Endothelial cell of hepatic sinusoid (primary cell): ENCODE measurements around the gene SNX21.

Source experiments
- in situ Hi-C: cut with HindIII; loops from 2 replicates; pipeline ENCODE4 v1.10.0; 2017; ENCODE audit warnings: low sequenced_read_pairs

The SNX21 gene

DNA sequence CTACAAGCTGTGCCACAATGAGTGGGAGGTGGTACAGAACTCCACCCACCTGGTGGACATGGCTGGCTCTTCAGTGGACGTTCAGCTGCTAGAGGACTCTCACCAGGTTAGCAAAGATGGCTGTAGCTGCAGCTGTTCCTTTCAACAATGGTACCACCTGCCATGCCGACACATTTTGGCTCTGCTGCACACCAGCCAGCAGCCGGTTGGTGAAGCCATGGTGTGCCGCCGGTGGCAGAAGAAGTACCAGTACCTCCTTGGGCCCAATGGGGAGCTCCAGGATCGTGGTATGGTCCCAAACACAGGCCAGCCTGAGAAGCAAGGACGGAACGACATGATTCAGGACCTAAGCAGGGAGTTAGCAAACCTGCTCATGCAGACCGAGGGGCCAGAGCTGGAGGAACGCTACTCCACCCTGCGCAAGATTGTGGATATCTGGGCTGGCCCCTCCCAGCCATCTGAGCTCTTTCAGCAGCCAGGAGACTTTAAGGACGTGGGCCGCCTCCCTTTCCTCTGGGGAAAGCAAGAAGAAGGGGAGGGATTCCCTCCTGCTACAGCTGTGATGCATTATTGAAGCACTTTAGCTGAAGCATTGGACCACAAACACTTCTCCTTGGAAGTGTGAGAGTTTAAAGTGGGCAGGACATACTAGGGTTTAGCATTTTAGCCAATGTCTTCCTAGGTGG, 44.6 kb downstream of the SNX21 start:
- in situ Hi-C loops, result no loop called here

DNA sequence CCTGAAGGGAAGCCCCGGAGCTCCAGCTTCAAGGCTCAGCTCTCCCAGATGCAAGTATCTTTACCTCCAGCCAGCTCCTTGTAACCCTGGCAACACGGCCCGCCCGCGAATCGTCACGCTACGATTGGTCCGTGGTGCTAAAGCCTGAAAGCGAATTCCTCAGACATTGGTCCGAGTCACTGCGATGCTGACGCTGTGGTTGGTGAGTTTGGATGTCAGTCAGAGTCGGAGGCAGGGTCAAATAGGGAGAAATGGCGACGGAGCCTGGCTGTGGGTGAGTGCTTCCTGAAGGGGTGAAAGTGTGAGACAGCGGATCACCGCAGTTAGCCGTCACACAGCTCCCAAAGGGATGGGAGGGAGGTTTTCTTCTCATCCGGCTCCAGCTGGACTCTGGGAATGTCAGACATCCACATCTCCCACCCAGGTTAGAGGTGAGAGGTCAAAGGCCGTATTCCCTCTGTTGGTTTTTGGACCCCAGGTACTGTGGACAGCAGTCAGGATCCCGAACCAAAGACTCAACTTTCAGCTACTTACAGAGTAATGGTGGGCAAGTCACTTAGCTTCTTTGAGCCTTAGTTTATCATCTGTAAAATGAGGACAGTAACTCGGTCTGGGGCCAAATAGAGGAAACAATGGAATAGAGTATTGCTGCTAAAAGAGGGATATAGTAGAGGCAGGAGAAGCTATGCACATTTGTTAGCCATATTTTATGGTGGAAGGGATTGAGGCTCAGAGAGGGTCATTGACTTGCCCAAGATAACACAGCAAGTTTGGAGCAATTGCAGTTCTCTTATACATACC, 47.6 kb downstream of the SNX21 start, which contains the start of gene ZSWIM1:
Gene ZSWIM1 (plus strand): TSS at position 240 of the 801 bp plus-strand sequence. CDS start 1,366 bp downstream, outside the sequence.
- in situ Hi-C loops, result no loop called here

GRCh38 chr20:45882469-45883099, 49.0 kb downstream of the SNX21 start:
- in situ Hi-C loops, result no loop called here

- in situ Hi-C loops, result no loop called here
These were observed 49.5 kb downstream of the SNX21 start for GRCh38 chr20:45883100-45883469.

- in situ Hi-C loops, result no loop called here
These were observed 53.2 kb downstream of the SNX21 start for GRCh38 chr20:45886590-45887345.

- in situ Hi-C loops, result no loop called here
These were observed 53.7 kb downstream of the SNX21 start, which contains the start of gene SPATA25 for GRCh38 chr20:45887346-45887715. Gene SPATA25, minus strand, starts transcription at chr20:45887622. Its CDS starts 32 bp downstream, at chr20:45887590.

- in situ Hi-C loops, result no loop called here
These were observed 55.1 kb downstream of the SNX21 start for GRCh38 chr20:45888681-45889080.

GRCh38 chr20:45890077-45890984, 56.7 kb downstream of the SNX21 start:
- in situ Hi-C loops, result loop anchor here (5.0 kb wide), 1 partner anchor 52 kb away; no protein-coding TSS in a partner anchor

- in situ Hi-C loops, result loop anchor here (5.0 kb wide), 1 partner anchor 51 kb away; no protein-coding TSS in a partner anchor
These were observed 57.7 kb downstream of the SNX21 start, which contains the start of the genes CTSA and NEURL2 for GRCh38 chr20:45890985-45891983. Gene CTSA, plus strand, starts transcription at chr20:45891335. Its CDS starts 234 bp downstream, at chr20:45891569. Gene NEURL2, minus strand, starts transcription at chr20:45891208. Its CDS starts 217 bp downstream, at chr20:45890991.

DNA sequence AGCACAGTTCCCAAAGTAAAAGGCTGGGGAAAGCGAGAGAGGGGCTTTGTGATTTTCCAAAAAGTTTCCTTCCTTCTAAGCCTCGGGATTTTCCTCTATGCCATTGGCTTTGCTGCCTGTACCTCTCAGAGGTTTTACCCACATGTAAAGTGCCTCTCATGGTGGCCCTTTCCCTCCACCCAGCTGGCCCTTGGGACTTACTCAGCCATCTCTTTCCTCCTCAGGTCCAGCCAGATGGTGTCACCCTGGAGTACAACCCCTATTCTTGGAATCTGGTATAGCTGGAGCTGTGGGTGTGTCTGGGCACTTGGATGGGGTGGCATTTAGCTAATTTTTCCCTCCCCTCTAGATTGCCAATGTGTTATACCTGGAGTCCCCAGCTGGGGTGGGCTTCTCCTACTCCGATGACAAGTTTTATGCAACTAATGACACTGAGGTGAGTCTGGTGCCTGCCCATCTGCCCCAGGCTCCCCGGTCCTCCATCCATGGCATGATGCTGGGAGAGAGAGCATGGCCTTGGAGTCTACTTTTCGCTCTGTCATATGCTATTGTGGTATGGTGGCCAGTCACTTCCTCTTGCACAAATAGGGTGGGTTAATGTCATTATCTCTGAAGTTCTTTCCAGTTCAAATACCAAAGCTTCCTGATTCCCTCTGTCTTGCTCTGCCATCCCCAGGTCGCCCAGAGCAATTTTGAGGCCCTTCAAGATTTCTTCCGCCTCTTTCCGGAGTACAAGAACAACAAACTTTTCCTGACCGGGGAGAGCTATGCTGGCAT, 58.6 kb downstream of the SNX21 start:
- in situ Hi-C loops, result loop anchor here (5.0 kb wide), 1 partner anchor 50 kb away; no protein-coding TSS in a partner anchor
